GM12872 (cell line): ENCODE measurements around the gene PPAN.

Source experiments
- TF ChIP-seq, protein P1 (sequence below): IDR thresholded peaks from 3 replicates; pipeline ENCODE4 v1.5.1; 2011; ENCODE audit warnings: low read depth, mild to moderate bottlenecking, low read length, moderate library complexity; ENCODE audit not compliant: insufficient read depth

The PPAN gene

DNA sequence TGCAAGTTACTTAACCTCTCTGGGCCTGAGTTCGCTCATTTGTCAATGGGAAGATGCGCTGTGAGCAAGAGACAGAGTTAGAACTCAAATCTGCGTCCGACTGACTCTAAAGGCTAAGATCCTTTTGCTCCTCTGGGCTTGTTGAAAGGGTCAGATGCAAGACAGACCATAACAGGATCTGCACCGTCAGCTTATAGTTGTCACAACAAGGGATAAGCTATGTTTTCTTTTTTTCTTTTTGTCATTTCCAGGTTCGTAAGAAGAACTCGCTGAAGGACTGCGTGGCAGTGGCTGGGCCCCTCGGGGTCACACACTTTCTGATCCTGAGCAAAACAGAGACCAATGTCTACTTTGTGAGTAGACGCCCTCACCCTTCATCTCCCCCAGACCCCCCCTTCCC is 1.1 kb downstream of the PPAN start:
- TF ChIP-seq, protein P1, sequence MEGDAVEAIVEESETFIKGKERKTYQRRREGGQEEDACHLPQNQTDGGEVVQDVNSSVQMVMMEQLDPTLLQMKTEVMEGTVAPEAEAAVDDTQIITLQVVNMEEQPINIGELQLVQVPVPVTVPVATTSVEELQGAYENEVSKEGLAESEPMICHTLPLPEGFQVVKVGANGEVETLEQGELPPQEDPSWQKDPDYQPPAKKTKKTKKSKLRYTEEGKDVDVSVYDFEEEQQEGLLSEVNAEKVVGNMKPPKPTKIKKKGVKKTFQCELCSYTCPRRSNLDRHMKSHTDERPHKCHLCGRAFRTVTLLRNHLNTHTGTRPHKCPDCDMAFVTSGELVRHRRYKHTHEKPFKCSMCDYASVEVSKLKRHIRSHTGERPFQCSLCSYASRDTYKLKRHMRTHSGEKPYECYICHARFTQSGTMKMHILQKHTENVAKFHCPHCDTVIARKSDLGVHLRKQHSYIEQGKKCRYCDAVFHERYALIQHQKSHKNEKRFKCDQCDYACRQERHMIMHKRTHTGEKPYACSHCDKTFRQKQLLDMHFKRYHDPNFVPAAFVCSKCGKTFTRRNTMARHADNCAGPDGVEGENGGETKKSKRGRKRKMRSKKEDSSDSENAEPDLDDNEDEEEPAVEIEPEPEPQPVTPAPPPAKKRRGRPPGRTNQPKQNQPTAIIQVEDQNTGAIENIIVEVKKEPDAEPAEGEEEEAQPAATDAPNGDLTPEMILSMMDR: no peak

- TF ChIP-seq, protein P1: no peak
These were observed 1.7 kb downstream of the PPAN start for GRCh38 chr19:10107817-10108367.

DNA sequence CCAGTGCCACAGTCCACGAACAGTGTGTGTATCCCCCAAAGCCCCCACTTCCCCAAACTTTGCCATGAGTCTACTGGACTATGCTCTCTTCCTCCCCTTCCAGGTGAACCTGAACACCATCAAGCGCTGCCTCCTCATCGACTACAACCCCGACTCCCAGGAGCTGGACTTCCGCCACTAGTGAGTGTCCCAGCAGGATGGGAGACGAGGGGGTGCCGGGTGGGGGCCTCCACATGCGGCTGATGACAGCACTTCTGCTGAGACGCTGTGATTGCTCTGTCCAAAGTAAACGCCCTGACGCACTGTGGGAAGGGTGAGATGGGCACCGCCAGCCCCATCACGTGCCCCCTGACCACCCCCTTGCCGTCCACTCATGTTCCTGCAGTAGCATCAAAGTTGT is 3.4 kb downstream of the PPAN start:
- TF ChIP-seq, protein P1: no peak

GRCh38 chr19:10110076-10110971 is 4.2 kb downstream of the PPAN start:
- TF ChIP-seq, protein P1: no peak

- TF ChIP-seq, protein P1: no peak
These were observed 4.8 kb downstream of the PPAN start for GRCh38 chr19:10110972-10111317.

DNA sequence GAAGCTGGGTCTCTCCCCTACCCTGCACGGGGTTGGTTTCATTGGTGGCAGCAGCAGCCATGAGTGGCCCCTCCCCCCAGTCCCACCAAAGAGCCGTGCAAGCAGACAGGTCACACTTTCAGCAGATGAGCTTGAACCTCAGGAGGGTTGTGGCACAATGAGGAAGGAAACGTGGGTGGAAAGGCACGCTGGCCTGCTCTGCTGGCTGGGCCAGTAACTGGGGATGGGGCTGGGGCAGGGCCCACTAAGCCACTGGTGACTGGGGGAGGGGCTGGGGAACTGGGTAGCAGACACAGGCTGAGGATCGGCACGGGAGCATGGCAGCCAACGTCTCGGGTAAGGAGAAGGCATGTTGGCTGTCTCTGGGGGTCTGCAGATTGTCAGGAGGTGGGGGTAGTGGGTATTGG is 5.2 kb downstream of the PPAN start, which contains the start of gene P2RY11:
TSS of gene P2RY11 (plus strand) at position 289 of the 407 bp plus-strand sequence. CDS start at position 318, 29 bp downstream.
- TF ChIP-seq, protein P1: no peak

DNA sequence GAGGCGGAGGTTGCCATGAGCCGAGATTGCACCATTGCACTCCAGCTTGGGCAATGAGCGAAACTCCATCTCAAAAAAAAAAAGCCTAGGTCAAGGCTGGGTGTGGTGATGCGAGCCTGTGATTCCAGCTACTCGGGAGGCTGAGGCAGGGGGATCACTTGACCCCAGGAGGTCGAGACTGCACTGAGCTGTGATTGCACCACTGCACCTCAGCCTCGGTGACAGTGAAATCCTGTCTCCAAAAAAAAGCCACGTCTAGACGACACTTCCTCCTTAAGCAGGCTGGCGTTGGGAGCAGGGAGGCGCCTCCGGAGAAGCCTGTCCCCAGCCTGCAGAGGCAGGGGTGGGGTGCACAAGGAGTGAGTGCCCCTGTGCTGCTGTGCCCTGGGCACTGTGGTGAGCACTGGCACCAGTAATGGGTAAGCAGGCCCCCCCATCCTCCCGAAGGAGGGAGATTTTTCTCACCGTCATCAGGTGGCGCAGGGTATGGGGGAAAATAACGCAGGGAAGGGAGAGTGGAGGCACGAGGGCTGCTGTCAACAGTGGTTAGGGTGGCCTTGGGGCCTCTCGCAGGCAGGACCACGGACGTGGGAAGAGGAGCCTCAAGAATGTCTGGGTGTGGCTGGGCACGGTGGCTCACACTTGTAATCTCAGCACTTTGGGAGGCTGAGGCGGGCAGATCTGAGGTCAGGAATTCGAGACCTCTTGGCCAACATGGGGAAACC is 6.0 kb downstream of the PPAN start:
- TF ChIP-seq, protein P1: no peak
